ENCODE data around the gene NTRK2. TPM values are rescaled to one million over a fixed set of nuclear protein-coding genes. Genes with fewer than 3 reads are reported as not detected.

Gene NTRK2
- total and polyA plus RNA-seq, 10 of the 15 experiments (the other 5 are each of a cell fraction or from before 2014, with no cell fraction given): 0.42 to 4.6 (median 0.65) TPM

DNA sequence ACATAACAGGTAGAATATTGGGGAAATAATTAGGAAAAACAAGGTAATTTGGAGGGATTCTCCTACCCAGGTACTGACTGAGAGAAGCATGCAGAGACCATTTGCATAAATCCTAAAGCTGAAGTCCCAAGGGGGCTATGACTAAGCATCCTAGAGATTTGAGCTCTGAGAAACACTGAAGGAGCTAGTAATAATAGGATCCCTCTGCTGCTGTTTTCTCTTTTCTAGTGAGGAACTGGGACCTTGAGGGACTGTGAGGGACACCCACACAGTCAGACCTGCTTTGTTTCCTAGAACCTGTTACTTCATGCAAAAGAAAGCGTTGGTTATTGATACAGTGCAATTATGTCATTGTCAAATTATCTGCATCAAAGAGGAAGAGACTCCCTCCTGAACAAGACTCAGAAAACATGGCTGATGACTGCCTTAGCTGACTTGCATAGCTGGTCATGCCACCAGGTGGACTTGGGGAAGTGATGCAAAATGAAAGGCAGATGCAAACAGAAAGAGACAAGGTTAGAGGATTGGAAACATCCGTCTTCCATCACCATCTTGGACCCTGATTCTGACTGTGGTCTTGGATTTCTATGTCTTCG is 335.4 kb downstream of the NTRK2 start (continued):
- no peak for TF ChIP-seq PML (IDR thresholded peaks at IDR 0.05; ENCODE audit: low read length)
- TF ChIP-seq NFXL1 (IDR thresholded peaks at IDR 0.05; ENCODE audit: borderline replicate concordance): no peak
- TF ChIP-seq, protein P1, sequence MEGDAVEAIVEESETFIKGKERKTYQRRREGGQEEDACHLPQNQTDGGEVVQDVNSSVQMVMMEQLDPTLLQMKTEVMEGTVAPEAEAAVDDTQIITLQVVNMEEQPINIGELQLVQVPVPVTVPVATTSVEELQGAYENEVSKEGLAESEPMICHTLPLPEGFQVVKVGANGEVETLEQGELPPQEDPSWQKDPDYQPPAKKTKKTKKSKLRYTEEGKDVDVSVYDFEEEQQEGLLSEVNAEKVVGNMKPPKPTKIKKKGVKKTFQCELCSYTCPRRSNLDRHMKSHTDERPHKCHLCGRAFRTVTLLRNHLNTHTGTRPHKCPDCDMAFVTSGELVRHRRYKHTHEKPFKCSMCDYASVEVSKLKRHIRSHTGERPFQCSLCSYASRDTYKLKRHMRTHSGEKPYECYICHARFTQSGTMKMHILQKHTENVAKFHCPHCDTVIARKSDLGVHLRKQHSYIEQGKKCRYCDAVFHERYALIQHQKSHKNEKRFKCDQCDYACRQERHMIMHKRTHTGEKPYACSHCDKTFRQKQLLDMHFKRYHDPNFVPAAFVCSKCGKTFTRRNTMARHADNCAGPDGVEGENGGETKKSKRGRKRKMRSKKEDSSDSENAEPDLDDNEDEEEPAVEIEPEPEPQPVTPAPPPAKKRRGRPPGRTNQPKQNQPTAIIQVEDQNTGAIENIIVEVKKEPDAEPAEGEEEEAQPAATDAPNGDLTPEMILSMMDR (IDR thresholded peaks at IDR 0.05 in 2 of 3, conservative IDR thresholded peaks at IDR 0.05 in 1 of 3; ENCODE audit: control insufficient read depth in 2 of 3, extremely low read depth in 1 of 3, insufficient read depth in 1 of 3, low read depth in 3 of 3, low read length in 3 of 3): no peak
- TF ChIP-seq RBBP5 (conservative IDR thresholded peaks at IDR 0.05): no peak

DNA sequence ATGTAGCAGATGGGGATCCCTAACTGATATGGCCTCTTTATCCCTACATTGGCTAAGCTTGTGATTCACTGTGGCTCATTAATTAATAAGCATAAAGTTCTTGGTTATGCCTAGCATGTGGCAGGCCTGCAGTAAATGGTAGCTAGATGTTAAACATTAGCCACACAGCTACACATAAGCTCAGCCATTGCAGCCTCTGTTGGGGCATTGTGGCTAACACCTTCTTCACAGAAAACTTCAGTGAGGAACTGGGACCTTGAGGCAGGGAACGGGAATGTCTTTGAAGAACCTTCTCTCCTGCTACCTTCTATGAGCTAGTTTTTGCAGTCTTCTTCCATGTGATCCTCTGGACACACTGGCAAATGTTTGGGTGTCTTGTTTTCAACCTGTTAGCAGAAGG is 338.2 kb downstream of the NTRK2 start:
- Histone ChIP-seq H3K9ac (ENCODE audit: control insufficient read depth, insufficient read depth, low read length) (no peak overlapping the region), H2AFZ (ENCODE audit: control insufficient read depth, low read depth, low read length) (no peak overlapping the region), H4K20me1 (ENCODE audit: control insufficient read depth, insufficient read depth) (no peaks in the 10 kb centered on the region), H3K4me2 (ENCODE audit: control insufficient read depth, insufficient read depth) (no peak overlapping the region), H3K9me3 (replicated peaks; ENCODE audit: control insufficient read depth, insufficient read depth, low read length) (no peaks in the 10 kb centered on the region; the same call in 2 of the 3 replicates), H3K27me3 (replicated peaks in 1 of 2; ENCODE audit: control insufficient read depth in 2 of 2, insufficient read depth in 2 of 2, low read length in 1 of 2) (0 out of 4 replicates have a peak, but pooled peaks cover 0 to 2% of the 10 kb centered on the region in 2 experiments), H3K4me3 (no peak overlapping the region), H3K27ac (ENCODE audit: control insufficient read depth, insufficient read depth) (no peak overlapping the region), H3K4me1 (ENCODE audit: control insufficient read depth, insufficient read depth, low read length) (peaks cover 9% of the 10 kb centered on the region), H3K36me3 (ENCODE audit: control insufficient read depth in 2 of 2, insufficient read depth in 2 of 2, low read length in 1 of 2) (no peaks in the 10 kb centered on the region), H3K79me2 (ENCODE audit: control insufficient read depth, insufficient read depth, low read length) (no peaks in the 10 kb centered on the region)
- ChIA-PET POLR2A (no interaction called here), CTCF (interaction anchor here (1.3 to 1.7 kb wide), 2 partner anchors 11 to 251 kb away, joined by 4 to 6 read pairs; no protein-coding TSS in a partner anchor), SMC1A (ENCODE audit: uncharacterized antibody, unreplicated experiment) (interaction anchor here (0.6 to 1.6 kb wide), 6 partner anchors 8 to 438 kb away, joined by 3 to 5 read pairs (median 3); no protein-coding TSS in a partner anchor), RAD21 (ENCODE audit: unreplicated experiment) (interaction anchor here (0.7 to 1.2 kb wide), 2 partner anchors 10 to 163 kb away, joined by 3 to 7 read pairs; no protein-coding TSS in a partner anchor)
- FAIRE-seq (no peak), ATAC-seq (peak; percentile 46), DNase-seq (ENCODE audit: low read depth, low spot score) (no peak)
- intact Hi-C loops (cut with micrococcal nuclease; ENCODE audit: unreplicated experiment) (loop anchor here (5.0 kb wide), 1 partner anchor 135 kb away; no protein-coding TSS in a partner anchor), in situ Hi-C loops (cut with MboI) (no loop called here)
- no TSS peak for BruUV-seq (replicated peaks)
- WGBS (ENCODE audit: insufficient coverage, insufficient replicate concordance, low lambda C conversion rate, missing lambda C conversion rate): 86% methylated on average over 1 of the region's 1 CpG
- TF ChIP-seq IKZF1 (conservative IDR thresholded peaks at IDR 0.05): peak; percentile 75; the same call in 1 of the 2 replicates
- TF ChIP-seq MTA2 (IDR thresholded peaks at IDR 0.05; ENCODE audit: low read depth): peak; percentile 38; the same call in 1 of the 2 replicates
- TF ChIP-seq POLR2A (IDR thresholded peaks at IDR 0.05; ENCODE audit: low read depth, low read length): no peak
- TF ChIP-seq HDAC6 (IDR thresholded peaks at IDR 0.05; ENCODE audit: unreplicated experiment): no peak
- TF ChIP-seq SPI1 (IDR thresholded peaks at IDR 0.05; ENCODE audit: borderline replicate concordance, insufficient read depth, low read depth, low read length): peak; percentile 50; the same call in 1 of the 2 replicates
- no peak for TF ChIP-seq TAF1 (IDR thresholded peaks at IDR 0.05; ENCODE audit: borderline replicate concordance, low read depth, low read length)
- no peak for TF ChIP-seq BRCA1 (IDR thresholded peaks at IDR 0.05; ENCODE audit: low read depth, low read length)
- 0 out of 2 replicates have a peak, but pooled peaks have one; percentile 24 for TF ChIP-seq GATAD2B (conservative IDR thresholded peaks at IDR 0.05; ENCODE audit: low read depth)
- peak; percentile 57 to 59; a peak in 2 of 4 replicates for TF ChIP-seq IKZF2 (IDR thresholded peaks at IDR 0.05)
